HepG2 (cell line): ENCODE measurements around the gene PSENEN. TPM values are rescaled to one million over a fixed set of nuclear protein-coding genes. Genes with fewer than 3 reads are reported as not detected.

Experiments
- BHLHE40 ChIP-seq: IDR thresholded peaks from 2 replicates; pipeline ENCODE4 v1.6.1; 2011; ENCODE audit warnings: low read length, improper control_type of control experiment
- HMGXB4 ChIP-seq, 2 experiments: sonication (generic) in 1 of 2; formaldehyde crosslinking in 1 of 2; IDR thresholded peaks; 2 replicates each; pipeline versions ENCODE4 v1.4.0 to v1.6.1; 2018 to 2020; ENCODE audit warnings: missing genetic modification reagents in 2 of 2, borderline replicate concordance in 1 of 2, low read depth in 1 of 2, mild to moderate bottlenecking in 1 of 2, missing biosample characterization in 1 of 2
- MED13 ChIP-seq: sonication (generic); formaldehyde crosslinking; IDR thresholded peaks from 2 replicates; pipeline ENCODE4 v1.5.0; 2020; ENCODE audit warnings: missing genetic modification reagents
- NFYC ChIP-seq: IDR thresholded peaks from 2 replicates; pipeline ENCODE4 v1.6.1; 2016; ENCODE audit warnings: missing genetic modification reagents, missing compliant biosample characterization
- PRMT3 ChIP-seq: sonication (generic); formaldehyde crosslinking; IDR thresholded peaks from 2 replicates; pipeline ENCODE4 v1.8.1; 2022; ENCODE audit warnings: low read depth, mild to moderate bottlenecking, moderate library complexity, missing genetic modification reagents, borderline replicate concordance
- RBM22 ChIP-seq: fragments of 200-400 bp; formaldehyde crosslinking; optimal IDR thresholded peaks from 2 replicates; pipeline ENCODE3; 2017; ENCODE audit warnings: mild to moderate bottlenecking, low read length, moderate library complexity
- RFX5 ChIP-seq: IDR thresholded peaks from 2 replicates; pipeline ENCODE4 v1.6.1; 2011; ENCODE audit warnings: low read depth, low read length, improper control_type of control experiment
- ZHX2 ChIP-seq, 2 experiments: sonication (generic) in 1 of 2; formaldehyde crosslinking in 1 of 2; IDR thresholded peaks; 2 replicates each; pipeline versions ENCODE4 v1.6.1 to v1.9.0; 2014 to 2022; ENCODE audit warnings: antibody characterized with exemption in 1 of 2, borderline replicate concordance in 1 of 2, inconsistent platforms in 1 of 2, low read depth in 1 of 2, missing genetic modification reagents in 1 of 2
- ZNF24 ChIP-seq: fragments of 450-650 bp; IDR thresholded peaks from 2 replicates; pipeline ENCODE4 v1.6.1; 2017; ENCODE audit warnings: antibody characterized with exemption, mild to moderate bottlenecking
- ZNF317 ChIP-seq: sonication (generic); formaldehyde crosslinking; IDR thresholded peaks from 2 replicates; pipeline ENCODE4 v1.5.0; 2020; ENCODE audit warnings: mild to moderate bottlenecking, missing genetic modification reagents
- ZNF556 ChIP-seq: sonication (generic); formaldehyde crosslinking; IDR thresholded peaks from 2 replicates; pipeline ENCODE4 v1.4.0; 2020; ENCODE audit warnings: mild to moderate bottlenecking, missing genetic modification reagents, borderline replicate concordance
- ZNF720 ChIP-seq: sonication (generic); formaldehyde crosslinking; IDR thresholded peaks from 2 replicates; pipeline ENCODE4 v1.4.0; 2020; ENCODE audit warnings: missing genetic modification reagents
- ZNF878 ChIP-seq: sonication (generic); formaldehyde crosslinking; IDR thresholded peaks from 2 replicates; pipeline ENCODE4 v1.8.1; 2023; ENCODE audit warnings: mild to moderate bottlenecking, missing genetic modification reagents, moderate library complexity
- ZSCAN22 ChIP-seq: sonication (generic); formaldehyde crosslinking; IDR thresholded peaks from 2 replicates; pipeline ENCODE4 v1.4.0; 2020; ENCODE audit warnings: mild to moderate bottlenecking, missing genetic modification reagents
- polyA plus RNA-seq, 8 experiments: library from polyadenylated mRNA; depleted of rRNA in 3 of 8; stranded (reverse) in 7 of 8; unstranded in 1 of 8; fragments of >200 nt; fragmentation: Illumina TruSeq in 4 of 8; extraction: Trizol in 4 of 8; gene quantifications; 2 replicates each; pipeline versions ENCODE4 v1.2.1 to v1.2.3, GENCODE V29; 2011 to 2016; ENCODE audit warnings: low read depth in 4 of 8, missing spikeins in 1 of 8, mixed read lengths in 1 of 8; ENCODE audit not compliant: insufficient read depth in 1 of 8
- total RNA-seq, 5 experiments: library from RNA; depleted of rRNA; stranded (reverse); fragments of >200 nt; fragmentation: Illumina TruSeq; extraction: Trizol; gene quantifications; 2 replicates each; pipeline ENCODE4 v1.2.3, GENCODE V29; 2016; ENCODE audit warnings: low read depth in 1 of 5
- TF ChIP-seq, protein P1 (sequence below): sonication (generic); formaldehyde crosslinking; IDR thresholded peaks from 2 replicates; pipeline ENCODE4 v1.4.0; 2020; ENCODE audit warnings: missing genetic modification reagents
- TF ChIP-seq, protein P2 (sequence below): sonication (generic); formaldehyde crosslinking; IDR thresholded peaks from 2 replicates; pipeline ENCODE4 v1.4.0; 2020; ENCODE audit warnings: missing genetic modification reagents

The PSENEN gene
- total and polyA plus RNA-seq, 2 of the 13 experiments (the other 11 are each of a cell fraction or from before 2014, with no cell fraction given): 16.9 to 34.2 TPM

GRCh38 chr19:35748106-35749020 lies 2.9 kb downstream of the PSENEN start, which contains the start of gene LIN37 (continued):
- TF ChIP-seq ZHX2 (IDR thresholded peaks at IDR 0.05; ENCODE audit: low read depth) (peak; percentile 56; the same call in 1 of the 2 replicates), ZHX2 (CRISPR knock-in tag; IDR thresholded peaks at IDR 0.05; ENCODE audit: borderline replicate concordance) (no peak), NFYC (CRISPR knock-in tag) (peak; percentile 98), MED13 (CRISPR knock-in tag) (0 out of 2 replicates have a peak, but pooled peaks have one; percentile 42), RFX5 (no peak), PRMT3 (no peak), HMGXB4 (CRISPR knock-in tag; IDR thresholded peaks at IDR 0.05; ENCODE audit: borderline replicate concordance in 1 of 2, low read depth in 1 of 2) (peak; percentile 40 to 52; a peak in 2 of 4 replicates), ZNF556 (CRISPR knock-in tag) (no peak; the same call in 1 of the 2 replicates), RBM22 (no peak), ZNF720 (CRISPR knock-in tag) (no peak), BHLHE40 (no peak), ZNF317 (CRISPR knock-in tag) (no peak; the same call in 1 of the 2 replicates), ZNF878 (CRISPR knock-in tag) (no peak), ZNF24 (no peak), ZSCAN22 (CRISPR knock-in tag) (no peak)
- TF ChIP-seq, protein P1, sequence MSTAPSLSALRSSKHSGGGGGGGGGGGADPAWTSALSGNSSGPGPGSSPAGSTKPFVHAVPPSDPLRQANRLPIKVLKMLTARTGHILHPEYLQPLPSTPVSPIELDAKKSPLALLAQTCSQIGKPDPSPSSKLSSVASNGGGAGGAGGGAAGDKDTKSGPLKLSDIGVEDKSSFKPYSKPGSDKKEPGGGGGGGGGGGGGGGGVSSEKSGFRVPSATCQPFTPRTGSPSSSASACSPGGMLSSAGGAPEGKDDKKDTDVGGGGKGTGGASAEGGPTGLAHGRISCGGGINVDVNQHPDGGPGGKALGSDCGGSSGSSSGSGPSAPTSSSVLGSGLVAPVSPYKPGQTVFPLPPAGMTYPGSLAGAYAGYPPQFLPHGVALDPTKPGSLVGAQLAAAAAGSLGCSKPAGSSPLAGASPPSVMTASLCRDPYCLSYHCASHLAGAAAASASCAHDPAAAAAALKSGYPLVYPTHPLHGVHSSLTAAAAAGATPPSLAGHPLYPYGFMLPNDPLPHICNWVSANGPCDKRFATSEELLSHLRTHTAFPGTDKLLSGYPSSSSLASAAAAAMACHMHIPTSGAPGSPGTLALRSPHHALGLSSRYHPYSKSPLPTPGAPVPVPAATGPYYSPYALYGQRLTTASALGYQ: no peak; the same call in 1 of the 2 replicates
- TF ChIP-seq, protein P2, sequence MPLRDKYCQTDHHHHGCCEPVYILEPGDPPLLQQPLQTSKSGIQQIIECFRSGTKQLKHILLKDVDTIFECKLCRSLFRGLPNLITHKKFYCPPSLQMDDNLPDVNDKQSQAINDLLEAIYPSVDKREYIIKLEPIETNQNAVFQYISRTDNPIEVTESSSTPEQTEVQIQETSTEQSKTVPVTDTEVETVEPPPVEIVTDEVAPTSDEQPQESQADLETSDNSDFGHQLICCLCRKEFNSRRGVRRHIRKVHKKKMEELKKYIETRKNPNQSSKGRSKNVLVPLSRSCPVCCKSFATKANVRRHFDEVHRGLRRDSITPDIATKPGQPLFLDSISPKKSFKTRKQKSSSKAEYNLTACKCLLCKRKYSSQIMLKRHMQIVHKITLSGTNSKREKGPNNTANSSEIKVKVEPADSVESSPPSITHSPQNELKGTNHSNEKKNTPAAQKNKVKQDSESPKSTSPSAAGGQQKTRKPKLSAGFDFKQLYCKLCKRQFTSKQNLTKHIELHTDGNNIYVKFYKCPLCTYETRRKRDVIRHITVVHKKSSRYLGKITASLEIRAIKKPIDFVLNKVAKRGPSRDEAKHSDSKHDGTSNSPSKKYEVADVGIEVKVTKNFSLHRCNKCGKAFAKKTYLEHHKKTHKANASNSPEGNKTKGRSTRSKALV (CRISPR knock-in tag): no peak
